Stimulated activated naive CD4-positive, alpha-beta T cell treated with Interleukin-2 at 50 U/mL for 16 hours (primary cell): ENCODE data around the gene DGKG.

Experiments used
- DNase-seq: peaks from one replicate; lab custom pipeline; 2025; lab: John Stamatoyannopoulos, UW

The DGKG gene

GRCh38 chr3:186318135-186318534 lies 43.9 kb downstream of the DGKG start:
- DNase-seq = no peak

GRCh38 chr3:186317478-186317877 lies 44.6 kb downstream of the DGKG start:
- DNase-seq = no peak

DNA sequence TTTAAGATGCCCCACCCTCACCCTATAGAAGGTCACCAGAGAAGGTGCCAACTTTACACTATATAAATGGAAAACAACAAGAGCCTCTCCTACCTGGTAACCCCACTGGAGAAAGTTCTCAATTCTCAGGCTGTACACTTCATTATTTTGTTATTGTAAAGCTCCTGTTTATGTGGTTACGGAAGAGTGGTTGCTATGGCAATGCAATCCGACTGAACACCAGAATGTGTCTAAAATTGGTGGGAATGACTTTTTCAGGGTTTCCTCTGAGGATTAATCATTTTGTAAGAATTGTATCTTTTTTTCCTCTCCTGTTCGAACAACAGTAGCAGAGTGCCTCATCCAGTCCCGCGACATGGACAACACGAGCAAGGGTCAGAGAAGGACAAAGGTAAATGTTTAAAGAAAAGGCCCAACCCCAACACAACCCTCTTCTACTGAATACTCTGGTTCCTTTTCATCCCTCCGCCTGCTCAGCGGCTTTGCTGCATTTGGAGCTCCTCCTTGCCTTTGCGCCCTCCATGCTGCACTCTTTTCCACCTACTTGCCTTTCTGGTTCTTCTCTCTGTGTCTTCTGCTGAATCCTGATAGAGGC lies 45.3 kb downstream of the DGKG start:
- no peak for DNase-seq

GRCh38 chr3:186315581-186316354 lies 46.3 kb downstream of the DGKG start:
- DNase-seq = no peak

DNA sequence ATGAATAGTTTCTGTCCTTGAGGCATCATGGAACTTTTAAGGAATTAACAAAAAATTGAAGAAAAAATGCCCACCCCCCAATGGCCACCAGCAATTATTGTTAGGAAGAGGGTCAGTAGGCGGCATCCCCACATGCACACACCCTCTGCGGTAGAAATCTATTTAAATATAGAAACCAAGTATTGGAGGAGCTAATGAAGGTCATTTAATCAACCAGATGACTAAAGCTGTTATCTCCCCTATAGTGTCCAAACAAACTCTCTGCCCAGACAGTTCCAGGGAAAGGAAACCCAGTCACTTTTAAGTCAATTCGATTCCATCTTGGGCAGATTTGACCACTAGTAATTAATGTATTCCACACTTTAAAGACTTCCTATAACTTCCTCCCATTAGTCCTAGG lies 47.1 kb downstream of the DGKG start:
- no peak for DNase-seq

- no peak for DNase-seq
Measured at GRCh38 chr3:186311441-186311840, 50.6 kb downstream of the DGKG start.

GRCh38 chr3:186308549-186308948 lies 53.5 kb downstream of the DGKG start:
- no peak for DNase-seq

- DNase-seq = no peak
Measured at GRCh38 chr3:186307594-186308221, 54.3 kb downstream of the DGKG start.

GRCh38 chr3:186305286-186305685 lies 56.7 kb downstream of the DGKG start:
- DNase-seq = no peak

DNA sequence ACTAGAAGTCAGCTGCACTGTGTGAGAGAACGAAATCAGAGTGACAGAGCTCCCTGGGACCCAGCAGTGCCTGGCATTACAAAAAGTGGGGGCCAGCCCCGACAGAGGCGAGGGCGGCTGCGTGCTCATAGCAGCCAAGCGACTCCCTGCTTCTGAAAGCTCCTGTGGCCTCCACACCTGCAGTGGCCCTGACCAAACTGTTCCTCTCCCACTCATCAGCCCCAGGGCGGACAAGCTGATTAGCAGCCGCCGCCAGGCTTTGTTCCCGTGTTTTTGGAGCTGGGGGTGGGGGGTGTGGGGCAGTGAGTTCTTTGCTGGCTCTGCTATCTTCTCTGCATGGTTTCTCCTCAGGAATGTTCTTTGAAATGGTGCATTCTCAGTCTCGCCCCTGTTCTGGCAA lies 58.1 kb downstream of the DGKG start:
- no peak for DNase-seq

DNA sequence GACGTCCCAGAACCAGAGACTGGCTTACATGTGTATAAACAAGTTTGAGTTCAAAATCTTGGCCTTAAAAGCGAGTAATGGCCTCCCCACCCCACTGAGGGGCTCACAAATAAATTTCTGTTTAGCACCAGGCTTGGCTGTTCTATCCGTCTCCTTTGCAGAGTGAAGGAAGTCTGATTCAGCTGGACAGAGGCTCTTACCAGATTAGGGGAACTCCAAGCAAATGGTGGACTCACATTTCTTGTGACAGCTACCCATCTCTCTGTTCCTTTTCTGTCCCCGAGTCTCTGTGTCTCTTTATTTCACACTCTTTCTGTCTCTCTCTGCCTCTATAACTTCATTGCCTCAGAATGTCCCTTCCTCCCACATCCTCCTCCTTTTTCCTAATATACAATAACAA lies 62.7 kb downstream of the DGKG start:
- no peak for DNase-seq

- DNase-seq = no peak
Measured at GRCh38 chr3:186298876-186299275, 63.2 kb downstream of the DGKG start.

DNA sequence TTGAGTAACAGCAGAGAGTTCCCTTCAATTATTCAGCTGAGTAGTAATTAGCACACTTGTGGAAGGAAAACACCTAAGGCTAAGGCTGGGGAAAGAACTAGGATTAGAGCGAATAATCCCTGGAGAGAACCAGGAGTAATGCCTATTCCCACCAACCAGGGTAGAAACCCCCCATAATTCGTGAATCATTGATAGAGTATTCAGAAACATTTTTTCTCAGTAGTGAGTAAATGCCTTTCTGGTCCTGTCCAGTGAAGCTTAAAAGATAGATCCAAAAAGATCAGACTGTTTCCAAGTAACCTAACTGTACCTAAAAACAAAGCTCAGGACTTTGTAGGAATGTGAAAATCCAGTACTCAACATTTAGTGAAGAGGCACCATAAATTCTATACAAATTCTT lies 71.2 kb downstream of the DGKG start:
- DNase-seq = no peak

- no peak for DNase-seq
Measured at GRCh38 chr3:186287711-186288110, 74.3 kb downstream of the DGKG start.

DNA sequence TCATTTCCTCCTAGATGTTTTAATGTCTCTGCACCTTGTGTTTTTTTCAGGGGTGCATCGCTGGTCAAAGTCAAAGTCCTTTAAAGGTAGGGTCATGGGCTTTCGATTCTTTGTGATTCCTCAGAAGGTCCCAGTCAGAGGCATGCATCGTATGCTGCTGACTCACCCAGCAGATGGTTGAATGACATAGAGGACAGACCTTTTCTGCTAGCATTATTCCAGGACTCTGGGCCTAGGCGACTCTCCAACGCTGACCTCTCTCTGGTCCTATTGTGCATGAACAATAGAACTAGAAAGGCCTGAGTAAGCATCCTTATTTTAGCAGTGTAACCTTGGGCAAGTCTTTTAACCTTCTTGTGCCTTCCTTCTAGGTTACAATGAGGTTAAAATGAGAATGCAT lies 75.9 kb downstream of the DGKG start:
- no peak for DNase-seq

DNA sequence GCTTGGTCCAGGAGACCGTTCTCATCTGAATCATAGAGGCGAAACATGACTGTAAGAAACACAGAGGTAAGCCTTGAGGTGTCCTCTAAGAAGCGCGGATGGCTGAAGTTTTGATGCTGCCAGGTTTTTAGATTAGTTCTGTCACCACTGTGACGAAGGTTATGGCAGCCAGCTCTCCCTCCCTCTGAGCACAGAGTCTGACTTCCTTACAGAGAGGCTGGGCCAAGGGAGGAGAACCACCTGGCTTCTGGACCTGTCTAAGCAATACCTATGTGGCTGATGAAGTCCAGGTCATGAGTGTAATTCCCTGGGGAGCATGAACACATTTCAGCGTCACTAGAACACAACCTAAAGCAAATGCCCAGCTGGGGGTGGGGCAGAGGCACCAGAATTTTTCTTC lies 77.4 kb downstream of the DGKG start:
- DNase-seq = no peak

GRCh38 chr3:186284349-186284652 lies 77.7 kb downstream of the DGKG start:
- no peak for DNase-seq

- DNase-seq = no peak
Measured at GRCh38 chr3:186283651-186284348, 78.2 kb downstream of the DGKG start.

DNA sequence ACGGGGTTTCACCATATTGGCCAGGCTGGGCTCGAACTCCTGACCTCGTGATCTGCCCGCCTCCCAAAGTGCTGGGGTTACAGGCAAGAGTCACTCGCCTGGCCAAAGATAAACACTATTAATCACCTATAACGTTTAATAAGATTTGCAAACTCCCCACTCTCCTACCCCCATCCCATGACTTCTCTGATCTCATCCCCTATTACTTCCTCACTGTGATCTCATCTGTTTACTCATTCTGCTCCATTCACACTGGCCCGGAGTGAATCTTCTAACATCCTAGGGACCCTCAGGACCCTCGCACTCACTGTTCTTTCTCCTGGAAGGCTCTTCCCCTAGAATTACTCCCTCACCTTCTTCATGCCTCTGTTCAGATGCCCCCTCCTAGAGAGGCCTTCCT lies 78.9 kb downstream of the DGKG start:
- no peak for DNase-seq

DNA sequence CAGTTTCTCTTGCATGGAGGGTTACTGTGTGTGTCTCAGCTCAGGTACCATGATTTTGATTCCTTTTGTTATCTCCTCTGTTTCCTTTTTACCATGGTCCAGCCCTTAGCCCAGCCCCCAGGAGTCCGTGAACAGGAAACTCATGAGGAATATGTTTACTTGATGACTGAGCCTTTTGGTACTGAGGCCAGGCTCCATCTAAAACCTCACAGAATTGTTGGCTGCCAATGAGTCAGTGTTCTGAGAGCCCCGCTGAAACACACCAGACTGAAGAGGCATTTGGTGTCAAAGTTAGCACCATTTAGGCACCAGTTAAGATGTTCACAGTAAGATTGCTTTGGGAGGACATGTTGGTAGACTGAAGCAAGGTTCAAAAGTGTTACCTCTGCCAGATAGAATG lies 80.9 kb downstream of the DGKG start:
- no peak for DNase-seq

- DNase-seq = no peak
Measured at GRCh38 chr3:186280737-186281136, 81.3 kb downstream of the DGKG start.

DNA sequence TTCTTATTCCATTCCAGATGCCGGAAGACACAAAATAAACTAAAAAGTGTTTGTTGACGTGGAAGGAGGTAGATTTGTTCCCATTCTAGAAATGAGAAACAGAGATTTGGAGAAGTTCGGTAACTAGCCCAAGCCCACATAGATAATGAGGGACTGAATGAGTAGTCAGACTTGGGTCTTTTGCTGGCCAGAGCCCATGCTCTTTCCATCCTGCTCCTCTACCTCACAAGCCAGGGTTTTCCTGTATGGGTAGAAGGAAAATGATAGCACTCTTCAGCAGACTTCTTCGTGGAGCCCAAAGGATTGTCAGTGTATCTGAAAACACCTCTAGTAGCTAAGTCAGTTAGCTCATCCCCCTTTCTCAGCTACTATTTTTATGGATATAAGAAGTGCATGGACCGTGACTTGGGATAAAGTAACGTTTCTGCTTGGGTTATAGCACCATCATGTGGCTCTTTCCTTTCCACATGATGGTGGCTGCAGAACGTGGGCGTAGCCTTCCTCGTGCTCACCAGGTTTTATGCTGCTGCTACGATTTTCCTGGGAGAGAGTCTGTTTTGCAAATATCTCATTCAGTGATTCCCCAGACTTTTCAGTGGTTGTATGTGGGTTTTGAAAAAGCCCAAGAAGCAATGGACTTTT lies 84.6 kb downstream of the DGKG start:
- DNase-seq = no peak

DNA sequence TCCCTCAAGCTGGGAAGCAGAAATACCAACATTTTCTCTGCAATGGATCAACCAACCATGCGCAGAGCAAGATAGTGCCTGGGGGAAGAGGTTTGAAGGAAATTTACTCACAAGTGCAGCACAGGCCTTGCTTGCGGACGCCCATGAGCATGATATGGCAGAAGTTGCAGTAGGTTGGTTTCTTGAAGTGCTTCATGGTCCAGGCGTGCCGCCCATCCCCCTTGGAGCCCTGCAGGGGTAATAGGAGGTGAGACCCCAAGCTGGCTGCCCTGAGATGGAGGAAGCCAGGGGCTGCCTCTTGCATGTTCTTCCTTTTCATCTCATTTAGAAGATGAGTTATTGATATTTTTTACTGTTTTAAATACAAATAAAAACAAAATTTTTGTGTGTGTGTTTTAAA lies 86.6 kb downstream of the DGKG start:
- DNase-seq = no peak
